CD14-positive monocyte (primary cell): Measurements from ENCODE around the gene PTTG2. TPM values are rescaled to one million over a fixed set of nuclear protein-coding genes. Genes with fewer than 3 reads are reported as not detected.
A peak's percentile ranks its signal among the peaks of the same experiment; 100 is the strongest.

Source experiments
- DNase-seq, 3 donors: peaks; one replicate each; pipeline ENCODE4 v3.0.0-alpha.2; 2011 to 2022
- H2AFZ ChIP-seq: 2 replicates; pipeline ENCODE4 v1.6.0; 2012; ENCODE audit warnings: mild to moderate bottlenecking, low read depth, low read length, inconsistent platforms; ENCODE audit not compliant: insufficient read depth, poor library complexity, severe bottlenecking
- H3K27ac ChIP-seq, 2 donors: 1 replicate in 1 of 2; 2 replicates in 1 of 2; pipeline ENCODE4 v1.5.1; 2012 to 2013; ENCODE audit warnings: low read length in 2 of 2, control low read depth in 1 of 2, inconsistent platforms in 1 of 2, low read depth in 1 of 2, mild to moderate bottlenecking in 1 of 2
- H3K27me3 ChIP-seq, 2 donors: one replicate each; pipeline versions ENCODE4 v1.6.0 to v1.6.1; 2011 to 2013; ENCODE audit warnings: low read length in 2 of 2; ENCODE audit not compliant: control insufficient read depth in 2 of 2, insufficient read depth in 2 of 2
- H3K36me3 ChIP-seq, 2 donors: replicated peaks in 1 of 2; 1 replicate in 1 of 2; 2 replicates in 1 of 2; pipeline versions ENCODE4 v1.5.1 to v1.6.1; 2012 to 2013; ENCODE audit warnings: low read length in 2 of 2, control low read depth in 1 of 2, inconsistent platforms in 1 of 2, mild to moderate bottlenecking in 1 of 2; ENCODE audit not compliant: insufficient read depth in 2 of 2, control insufficient read depth in 1 of 2
- H3K4me1 ChIP-seq, 2 donors: 1 replicate in 1 of 2; 2 replicates in 1 of 2; pipeline versions ENCODE4 v1.5.1 to v1.6.1; 2012 to 2013; ENCODE audit warnings: low read length in 2 of 2, control low read depth in 1 of 2, inconsistent platforms in 1 of 2, mild to moderate bottlenecking in 1 of 2, moderate library complexity in 1 of 2; ENCODE audit not compliant: insufficient read depth in 2 of 2, control insufficient read depth in 1 of 2
- H3K4me2 ChIP-seq: replicated peaks from 2 replicates; pipeline ENCODE3; 2012; ENCODE audit warnings: low read length, moderate library complexity, mild to moderate bottlenecking; ENCODE audit not compliant: poor library complexity, severe bottlenecking; ENCODE audit errors: extremely low read depth
- H3K4me3 ChIP-seq, 3 experiments: fragments of 200-600 bp in 1 of 3; sonication (generic) in 1 of 3; replicated peaks in 1 of 3; 1 replicate in 2 of 3; 2 replicates in 1 of 3; pipeline ENCODE4 v1.5.1; 2011 to 2013; ENCODE audit warnings: low read length in 3 of 3, mild to moderate bottlenecking in 3 of 3, control low read depth in 2 of 3, low read depth in 2 of 3, inconsistent platforms in 1 of 3, moderate library complexity in 1 of 3
- H3K79me2 ChIP-seq: 2 replicates; pipeline ENCODE4 v1.6.0; 2012; ENCODE audit warnings: mild to moderate bottlenecking, control low read depth, inconsistent platforms, low read length, moderate library complexity; ENCODE audit not compliant: insufficient read depth
- H3K9ac ChIP-seq: 2 replicates; pipeline ENCODE4 v1.6.0; 2017; ENCODE audit warnings: low read length, mild to moderate bottlenecking; ENCODE audit not compliant: insufficient read depth, poor library complexity, severe bottlenecking
- H3K9me3 ChIP-seq, 2 donors: replicated peaks in 1 of 2; 1 replicate in 1 of 2; 2 replicates in 1 of 2; pipeline versions ENCODE4 v1.5.1 to v1.6.1; 2012 to 2013; ENCODE audit warnings: low read length in 2 of 2, control low read depth in 1 of 2; ENCODE audit not compliant: control insufficient read depth in 1 of 2, insufficient read depth in 1 of 2
- H4K20me1 ChIP-seq: 2 replicates; pipeline ENCODE4 v1.6.0; 2012; ENCODE audit warnings: mild to moderate bottlenecking, low read length, control low read depth, moderate library complexity; ENCODE audit not compliant: insufficient read depth
- H3K27ac Mint-ChIP-seq, 7 donors: one replicate each; pipeline ENCODE4 v1.8.0; 2020; ENCODE audit warnings: mild to moderate bottlenecking in 7 of 7, mixed read lengths in 7 of 7, moderate library complexity in 6 of 7, inconsistent platforms in 2 of 7
- H3K27me3 Mint-ChIP-seq, 3 donors: one replicate each; pipeline ENCODE4 v1.8.0; 2021 to 2022; ENCODE audit warnings: low read depth in 3 of 3, mild to moderate bottlenecking in 3 of 3, mixed read lengths in 3 of 3, moderate library complexity in 3 of 3, inconsistent platforms in 1 of 3
- H3K36me3 Mint-ChIP-seq, 2 donors: one replicate each; pipeline ENCODE4 v1.8.0; 2020; ENCODE audit warnings: mixed read lengths in 2 of 2, inconsistent platforms in 1 of 2, mild to moderate bottlenecking in 1 of 2
- H3K4me1 Mint-ChIP-seq: one replicate; pipeline ENCODE4 v1.8.0; 2020; ENCODE audit warnings: mild to moderate bottlenecking, mixed read lengths
- H3K4me3 Mint-ChIP-seq, 2 donors: one replicate each; pipeline ENCODE4 v1.8.0; 2020; ENCODE audit warnings: mild to moderate bottlenecking in 2 of 2, mixed read lengths in 2 of 2, moderate library complexity in 1 of 2
- H3K9me3 Mint-ChIP-seq, 7 donors: one replicate each; pipeline ENCODE4 v1.8.0; 2020 to 2022; ENCODE audit warnings: mixed read lengths in 7 of 7, mild to moderate bottlenecking in 6 of 7, moderate library complexity in 6 of 7, inconsistent platforms in 2 of 7
- whole genome bisulfite sequencing: methylation state at CpG from one replicate; pipeline ENCODE4 v1.1.5; 2013; ENCODE audit warnings: missing lambda C conversion rate; ENCODE audit not compliant: insufficient coverage; 5-methylcytosine and 5-hydroxymethylcytosine counted together
- intact Hi-C, 2 donors: fragments of 100-400 bp; cut with micrococcal nuclease; formaldehyde crosslinking; loops; one replicate each; pipeline versions ENCODE4 v1.15.0 to v1.15.1; 2023
- polyA plus RNA-seq, 3 donors: library from polyadenylated mRNA; depleted of rRNA in 1 of 3; unstranded in 2 of 3; stranded (reverse) in 1 of 3; fragments of 300-500 nt in 2 of 3; fragments of >200 nt in 1 of 3; fragmentation: Illumina TruSeq in 2 of 3; gene quantifications; 1 replicate in 2 of 3; 2 replicates in 1 of 3; pipeline ENCODE4 v1.2.3, GENCODE V29; 2012 to 2021
- TF ChIP-seq, protein P1 (sequence below): fragments of 200-600 bp; IDR thresholded peaks from one replicate; pipeline ENCODE4 v1.8.0; 2022; ENCODE audit warnings: antibody characterized with exemption, mild to moderate bottlenecking

PTTG2 gene
- polyA plus RNA-seq, 3 donors = 2.0 TPM; not detected in 2

DNA sequence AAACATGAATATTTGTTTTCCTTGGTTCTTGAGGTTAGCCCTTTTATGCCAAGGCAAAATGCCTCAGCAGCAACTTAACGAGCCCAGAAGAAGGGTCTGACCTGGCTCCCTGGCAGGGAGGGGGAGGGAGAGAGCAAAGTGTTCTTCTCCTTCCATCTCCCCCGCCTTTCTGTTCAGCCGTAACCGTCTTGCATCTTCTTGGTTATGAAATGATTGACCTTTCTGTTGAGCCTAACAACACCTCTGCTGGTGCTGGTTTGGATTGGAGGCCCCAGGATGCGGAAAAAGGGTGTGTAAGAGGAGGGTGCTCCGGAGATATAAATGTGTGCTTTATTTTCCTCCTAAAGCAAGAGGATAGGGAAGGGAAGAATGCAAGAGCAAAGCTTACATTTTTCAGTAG lies 44.7 kb downstream of the PTTG2 start:
- Histone ChIP-seq H3K4me2 (no peak overlapping the region), H3K36me3 (peaks cover 0 to 8% of the 10 kb centered on the region in 2 donors), H2AFZ (no peak overlapping the region), H3K79me2 (peaks cover 100% of the 10 kb centered on the region), H3K9ac (no peak overlapping the region), H4K20me1 (peaks cover 94% of the 10 kb centered on the region), H3K4me3 (no peak overlapping the region), H3K27ac (peak overlapping the region in 1 of 2 donors; percentile 46), H3K27me3 (no peaks in the 10 kb centered on the region), H3K4me1 (no peaks in the 10 kb centered on the region), H3K9me3 (no peaks in the 10 kb centered on the region)
- WGBS = 100% methylated on average over 2 of the region's 6 CpGs
- Mint-ChIP-seq H3K36me3 (peaks cover 7 to 16% of the 10 kb centered on the region in 2 donors), H3K27ac (peak overlapping the region in 3 of 7 donors; percentile 5 to 44 (median 38)), H3K9me3 (no peaks in the 10 kb centered on the region), H3K4me3 (no peak overlapping the region), H3K4me1 (peaks cover 36% of the 10 kb centered on the region), H3K27me3 (no peaks in the 10 kb centered on the region)
- intact Hi-C loops = no loop called here
- no peak for DNase-seq
- TF ChIP-seq, protein P1, sequence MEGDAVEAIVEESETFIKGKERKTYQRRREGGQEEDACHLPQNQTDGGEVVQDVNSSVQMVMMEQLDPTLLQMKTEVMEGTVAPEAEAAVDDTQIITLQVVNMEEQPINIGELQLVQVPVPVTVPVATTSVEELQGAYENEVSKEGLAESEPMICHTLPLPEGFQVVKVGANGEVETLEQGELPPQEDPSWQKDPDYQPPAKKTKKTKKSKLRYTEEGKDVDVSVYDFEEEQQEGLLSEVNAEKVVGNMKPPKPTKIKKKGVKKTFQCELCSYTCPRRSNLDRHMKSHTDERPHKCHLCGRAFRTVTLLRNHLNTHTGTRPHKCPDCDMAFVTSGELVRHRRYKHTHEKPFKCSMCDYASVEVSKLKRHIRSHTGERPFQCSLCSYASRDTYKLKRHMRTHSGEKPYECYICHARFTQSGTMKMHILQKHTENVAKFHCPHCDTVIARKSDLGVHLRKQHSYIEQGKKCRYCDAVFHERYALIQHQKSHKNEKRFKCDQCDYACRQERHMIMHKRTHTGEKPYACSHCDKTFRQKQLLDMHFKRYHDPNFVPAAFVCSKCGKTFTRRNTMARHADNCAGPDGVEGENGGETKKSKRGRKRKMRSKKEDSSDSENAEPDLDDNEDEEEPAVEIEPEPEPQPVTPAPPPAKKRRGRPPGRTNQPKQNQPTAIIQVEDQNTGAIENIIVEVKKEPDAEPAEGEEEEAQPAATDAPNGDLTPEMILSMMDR = no peak

DNA sequence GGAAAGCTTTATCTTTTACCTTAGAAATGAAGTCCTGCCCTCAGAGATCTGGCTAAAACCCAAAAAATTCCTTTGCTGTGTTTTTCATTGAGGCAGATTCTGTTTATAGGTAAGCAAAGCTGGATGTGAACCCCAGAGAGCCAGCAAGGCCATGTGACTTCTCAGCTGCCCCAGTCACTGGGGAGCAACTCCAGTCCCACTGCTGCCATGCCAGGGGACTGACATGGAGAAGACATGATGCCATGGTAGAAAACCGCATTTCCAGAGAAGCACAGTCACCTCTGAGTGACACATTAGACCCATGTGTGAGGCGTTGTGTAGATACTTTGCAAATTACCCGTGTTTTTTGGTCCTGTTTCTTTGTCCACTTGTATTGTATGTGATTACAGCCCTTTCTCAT lies 45.4 kb downstream of the PTTG2 start:
- Mint-ChIP-seq H3K4me1 (peaks cover 41% of the 10 kb centered on the region), H3K36me3 (peaks cover 7 to 16% of the 10 kb centered on the region in 2 donors), H3K27ac (peak overlapping the region in 4 of 7 donors; percentile 5 to 84 (median 36)), H3K4me3 (no peak overlapping the region), H3K27me3 (no peaks in the 10 kb centered on the region), H3K9me3 (no peaks in the 10 kb centered on the region)
- Histone ChIP-seq H3K9ac (no peak overlapping the region), H3K79me2 (peaks cover 100% of the 10 kb centered on the region), H3K4me1 (no peaks in the 10 kb centered on the region), H4K20me1 (peaks cover 97% of the 10 kb centered on the region), H2AFZ (no peak overlapping the region), H3K27ac (peak overlapping the region in 1 of 2 donors; percentile 46), H3K4me3 (no peak overlapping the region), H3K4me2 (no peak overlapping the region), H3K9me3 (no peaks in the 10 kb centered on the region), H3K36me3 (peaks cover 0 to 8% of the 10 kb centered on the region in 2 donors), H3K27me3 (no peaks in the 10 kb centered on the region)
- WGBS = 83% methylated on average over 1 of the region's 3 CpGs
- intact Hi-C loops = no loop called here
- TF ChIP-seq, protein P1 = no peak
- no peak for DNase-seq
